Retina (tissue), 1 donor: Measurements from ENCODE around the gene HNRNPA2B1.
"Not testable (repeated sequence)": the region's sequence is repeated elsewhere in the genome, so short reads cannot be mapped to it uniquely, and the experiment has no call there.

Experiments used
- DNase-seq: peaks from one replicate; pipeline ENCODE4 v3.0.0-alpha.2; 2016

The HNRNPA2B1 gene

DNA sequence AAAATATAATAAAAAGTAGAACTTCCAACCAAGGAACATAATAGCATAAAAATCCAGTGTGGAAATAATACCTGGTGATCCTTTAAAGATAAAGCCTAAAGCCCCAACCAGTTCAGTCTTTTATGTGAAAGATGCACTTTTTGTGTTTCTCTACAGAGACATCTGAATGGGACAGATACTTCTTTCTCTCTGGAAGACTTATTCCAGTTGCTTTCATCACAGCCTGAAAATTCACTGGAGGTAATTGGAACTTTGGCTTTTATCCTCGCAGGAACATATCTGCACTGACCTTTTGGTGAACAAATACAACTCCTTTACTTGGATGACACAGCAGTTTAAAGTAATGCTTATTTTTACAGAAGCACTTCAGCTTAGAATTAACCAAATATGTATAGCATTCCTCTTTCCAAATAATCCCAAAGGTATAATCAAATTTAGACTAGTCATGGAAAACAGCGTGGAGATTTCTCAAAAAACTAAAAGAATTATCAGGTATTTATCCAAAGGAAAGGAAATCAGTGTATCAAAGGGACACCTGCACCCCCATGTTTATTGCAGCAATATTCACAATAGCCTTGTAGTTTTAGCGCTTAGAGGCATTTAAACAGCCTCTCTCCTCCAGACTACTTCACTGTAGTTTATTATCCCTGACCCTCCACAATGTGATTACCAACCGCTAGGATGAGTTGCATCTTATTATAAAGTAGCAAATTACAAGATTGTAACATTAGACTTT is 16.8 kb downstream of the HNRNPA2B1 start:
- no peak for DNase-seq

DNA sequence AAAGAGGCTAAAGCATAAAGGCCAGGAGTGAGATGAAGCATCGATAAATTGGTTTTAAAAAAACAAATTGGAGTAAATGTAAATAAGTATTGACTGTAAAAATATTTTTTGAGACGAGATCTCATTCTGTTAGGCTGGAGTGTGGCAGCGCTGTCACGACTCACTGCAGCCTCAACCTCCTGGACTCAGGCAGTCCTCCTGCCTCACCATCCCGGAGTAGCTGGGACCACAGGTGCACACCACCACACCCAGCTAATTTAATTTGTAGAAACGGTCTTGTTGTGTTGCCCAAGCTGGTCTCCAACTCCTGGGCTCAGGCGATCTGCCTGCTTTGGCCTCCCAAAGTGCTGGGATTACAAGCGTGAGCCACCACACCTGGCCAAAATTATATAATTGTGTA is 17.8 kb downstream of the HNRNPA2B1 start:
- DNase-seq = no peak

DNA sequence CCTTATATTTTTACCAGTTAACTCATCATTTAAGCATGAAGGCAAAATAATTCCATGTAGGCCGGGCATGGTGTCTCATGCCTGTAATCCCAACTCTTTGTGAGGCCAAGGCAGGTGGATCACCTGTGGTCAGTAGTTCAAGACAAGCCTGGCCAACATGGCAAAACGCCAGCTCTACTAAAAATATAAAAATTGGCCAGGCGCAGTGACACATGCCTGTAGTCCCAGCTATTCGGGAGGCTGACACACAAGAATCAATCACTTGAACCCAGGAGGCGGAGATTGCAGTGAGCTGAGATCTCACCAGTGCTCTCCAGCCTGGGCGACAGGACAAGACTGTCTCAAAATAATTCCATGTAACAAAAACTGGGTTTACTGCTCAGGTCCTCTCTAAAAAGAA is 18.3 kb downstream of the HNRNPA2B1 start:
- no peak for DNase-seq

DNA sequence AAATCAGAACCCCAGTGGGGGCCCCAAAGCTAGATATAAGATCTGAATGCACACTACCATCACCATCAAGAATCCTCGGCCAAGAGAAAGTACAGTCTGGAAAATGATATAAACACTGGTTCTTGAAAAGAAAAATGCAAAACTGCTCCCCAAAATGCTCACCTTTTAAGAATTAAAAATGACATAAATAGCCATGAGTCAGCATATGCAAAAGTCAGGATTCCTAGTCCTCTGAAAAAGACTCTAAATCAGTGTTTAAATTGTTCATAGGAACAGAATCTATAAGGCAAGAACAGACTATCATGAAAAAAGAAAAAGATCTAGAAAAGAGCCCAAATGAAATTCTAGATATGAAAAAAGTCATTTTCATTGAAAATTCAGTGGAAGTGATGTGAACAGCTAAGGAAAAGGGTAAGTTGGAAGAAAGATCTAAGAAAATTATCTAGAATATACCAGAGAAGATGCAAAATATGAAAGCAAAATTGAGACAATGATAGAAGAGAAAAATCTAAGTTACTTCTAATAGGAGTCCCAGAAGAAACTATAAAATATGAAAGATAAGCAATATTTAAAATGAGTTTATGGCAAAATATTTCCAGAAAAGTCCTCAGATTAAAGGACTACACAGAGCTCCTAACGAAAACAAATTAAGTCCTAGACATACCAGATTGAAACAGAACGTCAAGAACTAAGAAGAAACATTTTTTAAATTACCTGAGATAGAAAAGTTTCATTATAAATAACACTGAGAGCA is 18.9 kb downstream of the HNRNPA2B1 start:
- DNase-seq = no peak

DNA sequence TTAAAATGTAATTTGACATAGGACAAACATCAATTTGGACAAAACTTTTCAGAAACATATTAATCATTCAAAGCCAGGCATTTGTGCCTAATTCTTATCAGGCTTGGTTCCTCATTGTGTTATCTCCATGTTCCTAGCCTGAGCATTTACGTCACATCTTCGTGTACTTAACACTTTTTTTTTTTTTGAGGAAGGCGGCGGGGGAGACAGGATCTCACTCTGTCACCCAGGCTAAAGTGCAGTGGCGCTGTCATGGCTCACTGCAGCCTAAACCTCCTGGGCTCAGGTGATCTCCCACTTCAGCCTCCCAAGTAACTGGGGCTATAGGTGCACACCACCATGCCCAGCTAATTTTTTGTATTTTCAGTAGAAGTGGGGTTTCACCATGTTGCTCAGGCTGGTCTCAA is 19.8 kb downstream of the HNRNPA2B1 start:
- DNase-seq = no peak

DNA sequence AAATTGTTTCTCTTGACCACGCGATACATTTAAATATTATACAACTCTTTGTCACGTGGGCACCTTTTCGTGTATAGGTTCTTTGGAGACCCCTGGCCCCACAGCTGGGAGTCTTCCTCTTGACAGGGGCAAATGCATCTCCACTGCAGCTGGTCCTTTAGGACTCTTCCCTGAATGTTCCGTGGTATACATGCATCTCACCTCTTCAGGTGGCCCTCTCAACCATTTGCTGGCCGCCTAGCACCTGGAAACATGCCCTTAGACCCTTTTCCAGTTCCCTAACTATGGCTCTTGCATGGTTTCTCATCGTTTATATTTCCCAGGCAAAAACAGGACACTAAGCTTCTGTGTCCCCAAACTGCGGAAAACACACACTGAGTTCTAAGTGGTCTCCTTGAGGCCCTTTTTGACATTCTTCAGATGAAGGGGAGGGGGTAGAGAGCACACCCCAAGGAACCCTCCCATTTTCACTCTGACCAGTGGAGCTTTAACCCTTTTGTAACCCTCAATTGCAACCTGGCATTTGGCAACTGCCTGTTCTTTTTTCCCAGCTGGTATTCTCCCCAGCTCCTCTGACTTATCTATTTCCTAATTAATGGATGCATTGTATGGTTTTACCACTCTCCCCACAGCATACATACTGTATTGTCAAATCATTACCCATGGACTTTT is 20.6 kb downstream of the HNRNPA2B1 start:
- no peak for DNase-seq

DNA sequence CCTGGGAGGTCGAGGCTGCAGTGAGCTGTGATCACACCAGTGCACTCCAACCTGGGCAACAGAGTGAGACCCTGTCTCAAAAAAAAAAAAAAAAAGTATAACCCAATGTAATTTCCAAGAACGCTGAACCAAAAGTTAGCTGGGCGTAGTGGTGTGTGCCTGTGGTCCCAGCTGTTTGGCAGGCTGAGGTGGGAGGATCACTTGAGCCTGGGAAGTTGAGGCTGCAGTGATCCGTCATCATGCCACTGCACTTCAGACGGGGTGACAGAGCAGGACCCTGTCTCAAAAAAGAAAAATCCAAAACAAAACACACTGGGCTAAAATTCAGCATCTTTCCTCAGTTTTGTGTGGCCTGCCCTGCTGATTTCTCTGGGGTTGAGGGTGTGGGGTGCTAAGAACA is 21.1 kb downstream of the HNRNPA2B1 start:
- DNase-seq = no peak

DNA sequence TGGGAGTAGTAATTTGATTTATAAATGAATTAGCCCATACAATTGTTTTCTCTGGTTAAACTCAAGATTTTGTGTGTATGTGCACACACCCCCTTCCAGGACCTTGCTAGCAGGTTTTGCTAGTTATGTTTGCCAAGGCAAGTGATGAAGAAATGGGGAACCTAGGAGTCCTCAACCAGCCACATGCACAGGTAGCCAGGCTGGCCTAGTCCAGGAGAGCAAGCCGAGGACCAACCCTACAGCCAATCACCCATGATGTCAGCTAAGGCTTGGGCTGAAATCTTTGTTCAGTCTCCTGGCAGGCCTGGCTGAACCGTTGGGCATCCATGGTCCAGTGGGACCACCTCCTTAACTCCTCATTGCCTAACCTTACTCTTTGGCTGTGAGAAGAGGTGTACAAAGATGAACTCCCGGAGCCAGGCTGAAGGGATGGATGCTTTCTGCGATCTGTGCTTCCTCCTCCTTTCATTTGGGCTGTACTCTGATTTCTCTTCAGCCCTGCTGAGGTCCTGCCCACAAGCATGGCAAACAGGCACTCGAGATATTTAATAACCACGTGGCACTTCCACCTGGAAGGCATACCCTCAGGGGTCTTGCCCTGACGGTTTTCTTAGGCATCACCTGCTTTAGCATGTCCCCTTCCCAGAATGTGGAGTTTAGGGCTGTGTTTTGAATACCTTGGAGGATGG is 22.1 kb downstream of the HNRNPA2B1 start:
- DNase-seq = no peak

DNA sequence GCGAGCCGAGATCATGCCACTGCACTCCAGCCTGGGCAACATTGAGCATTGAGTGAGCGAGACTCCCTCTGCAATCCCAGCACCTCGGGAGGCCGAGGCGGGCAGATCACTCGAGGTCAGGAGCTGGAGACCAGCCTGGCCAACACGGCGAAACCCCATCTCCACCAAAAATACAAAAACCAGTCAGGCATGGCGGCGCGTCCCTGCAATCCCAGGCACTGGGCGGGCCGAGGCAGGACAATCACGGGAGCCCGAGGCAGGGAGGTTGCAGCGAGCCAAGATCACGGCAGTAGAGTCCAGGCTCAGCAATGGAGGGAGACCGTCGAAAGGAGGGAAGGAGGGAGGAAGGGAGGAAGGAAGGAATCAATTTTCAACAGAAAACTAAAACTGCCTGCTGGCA is 23.3 kb downstream of the HNRNPA2B1 start:
- not testable (repeated sequence) for DNase-seq

DNA sequence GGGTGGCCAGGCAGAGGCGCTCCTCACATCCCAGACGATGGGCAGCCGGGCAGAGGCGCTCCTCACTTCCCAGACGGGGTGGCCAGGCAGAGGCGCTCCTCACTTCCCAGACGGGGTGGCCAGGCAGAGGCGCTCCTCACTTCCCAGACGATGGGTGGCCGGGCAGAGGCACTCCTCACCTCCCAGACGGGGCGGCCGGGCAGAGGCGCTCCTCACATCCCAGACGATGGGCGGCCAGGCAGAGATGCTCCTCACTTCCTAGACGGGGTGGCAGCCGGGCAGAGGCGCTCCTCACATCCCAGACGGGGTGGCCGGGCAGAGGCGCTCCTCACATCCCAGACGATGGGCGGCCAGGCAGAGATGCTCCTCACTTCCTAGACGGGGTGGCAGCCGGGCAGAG is 23.9 kb downstream of the HNRNPA2B1 start:
- DNase-seq = not testable (repeated sequence)

DNA sequence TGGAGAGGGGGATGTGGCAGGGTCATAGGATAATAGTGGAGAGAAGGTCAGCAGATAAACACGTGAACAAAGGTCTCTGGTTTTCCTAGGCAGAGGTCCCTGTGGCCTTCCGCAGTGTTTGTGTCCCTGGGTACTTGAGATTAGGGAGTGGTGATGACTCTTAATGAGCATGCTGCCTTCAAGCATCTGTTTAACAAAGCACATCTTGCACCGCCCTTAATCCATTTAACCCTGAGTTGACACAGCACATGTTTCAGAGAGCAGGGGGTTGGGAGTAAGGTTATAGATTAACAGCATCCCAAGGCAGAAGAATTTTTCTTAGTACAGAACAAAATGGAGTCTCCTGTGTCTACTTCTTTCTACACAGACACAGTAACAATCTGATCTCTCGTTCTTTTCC is 24.6 kb downstream of the HNRNPA2B1 start:
- DNase-seq = not testable (repeated sequence)

DNA sequence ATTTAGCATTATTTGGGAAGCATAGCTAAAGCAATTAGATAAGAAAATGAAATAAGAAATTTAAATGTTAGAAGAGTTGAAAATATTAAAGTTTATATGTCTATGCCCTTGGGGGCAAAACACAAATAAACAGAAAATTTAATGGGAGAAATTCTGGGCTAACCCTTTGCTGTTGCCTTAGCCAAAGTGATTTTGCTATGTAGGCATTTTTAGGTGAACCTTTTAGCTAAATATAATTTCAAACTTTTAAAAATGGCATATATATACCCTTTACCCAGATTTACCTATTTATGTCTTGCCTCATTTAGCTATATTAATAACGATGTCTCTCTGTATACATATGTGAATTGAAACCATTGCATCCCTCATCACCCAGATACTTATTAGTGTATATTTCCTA is 28.5 kb downstream of the HNRNPA2B1 start:
- no peak for DNase-seq

DNA sequence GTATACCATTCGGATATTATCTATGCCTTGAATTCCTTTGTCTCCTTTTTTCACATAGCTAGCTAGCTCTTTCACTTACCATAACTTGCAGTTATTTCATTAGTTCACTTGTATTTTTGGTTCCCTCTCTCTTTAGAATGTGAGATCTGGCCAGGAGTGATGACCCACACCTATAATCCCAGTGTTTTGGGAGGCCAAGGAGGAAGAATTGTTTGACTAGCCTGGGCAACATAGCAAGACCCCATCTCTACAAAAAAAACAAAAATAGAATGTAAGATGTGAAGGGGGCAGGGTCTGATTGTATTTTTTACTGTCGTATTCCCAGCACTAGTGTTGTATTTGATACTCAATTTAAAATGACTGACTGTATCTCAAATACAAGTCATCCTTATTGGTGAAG is 28.9 kb downstream of the HNRNPA2B1 start:
- DNase-seq = no peak

DNA sequence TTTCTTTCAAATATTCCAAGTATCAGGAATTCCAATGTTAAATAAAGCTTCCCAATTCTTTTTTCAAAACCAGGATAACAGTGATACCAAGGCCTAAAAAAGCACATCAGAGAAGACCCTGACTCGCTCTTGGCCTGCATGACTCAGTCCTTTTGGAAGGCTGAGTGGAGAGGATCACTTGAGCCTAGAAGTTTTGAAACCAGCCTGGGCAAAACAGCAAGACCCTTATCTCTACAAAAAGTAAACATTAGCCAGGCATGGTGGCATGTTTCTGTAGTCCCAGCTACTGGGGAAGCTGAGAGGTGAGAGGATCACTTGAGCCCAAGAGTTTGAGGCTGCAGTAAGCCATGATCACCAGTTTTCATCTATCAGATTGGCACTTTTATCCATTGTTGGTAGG is 29.9 kb downstream of the HNRNPA2B1 start:
- no peak for DNase-seq

DNA sequence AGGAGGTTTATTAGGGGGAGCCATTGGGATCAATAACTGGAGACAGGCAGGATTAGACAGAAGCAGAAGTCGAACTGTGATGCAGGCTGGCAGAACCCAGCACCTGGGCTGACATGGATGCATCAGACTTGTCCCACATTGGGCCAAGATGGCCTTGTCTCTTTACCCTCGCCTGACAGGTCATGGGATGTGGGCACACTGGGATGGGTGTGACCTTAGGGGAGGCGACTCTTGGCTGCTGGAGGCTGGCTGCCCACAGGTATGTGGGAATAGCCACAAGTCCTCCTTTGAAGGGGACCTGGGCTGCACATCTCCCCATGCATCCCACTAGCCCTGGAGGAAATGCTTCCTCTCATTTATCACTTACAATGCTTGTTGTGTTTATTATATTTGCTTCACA is 31.3 kb downstream of the HNRNPA2B1 start:
- DNase-seq = no peak

DNA sequence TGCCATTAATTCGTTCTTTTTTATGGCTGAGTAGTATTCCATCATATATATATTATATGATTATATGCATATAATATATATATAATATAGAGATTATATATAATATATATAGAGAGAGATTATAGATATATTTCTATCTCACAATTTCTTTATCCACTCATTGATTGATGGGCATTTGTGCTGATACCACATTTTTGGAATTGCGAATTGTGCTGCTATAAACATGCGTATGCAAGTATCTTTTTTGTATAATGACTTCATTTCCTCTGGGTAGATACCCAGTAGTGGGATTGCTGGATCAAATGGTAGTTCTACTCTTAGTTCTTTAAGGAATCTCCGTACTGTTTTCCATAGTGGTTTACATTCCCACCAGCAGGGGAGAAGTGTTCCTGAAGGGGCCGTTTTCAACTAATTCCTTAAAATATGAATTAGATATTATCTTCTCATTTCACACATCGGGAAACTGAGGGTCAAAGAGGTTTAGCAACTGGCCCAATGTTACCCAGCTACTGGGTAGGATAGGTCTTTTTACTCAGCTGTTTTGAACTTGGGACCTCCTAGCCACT is 32.0 kb downstream of the HNRNPA2B1 start:
- DNase-seq = no peak

DNA sequence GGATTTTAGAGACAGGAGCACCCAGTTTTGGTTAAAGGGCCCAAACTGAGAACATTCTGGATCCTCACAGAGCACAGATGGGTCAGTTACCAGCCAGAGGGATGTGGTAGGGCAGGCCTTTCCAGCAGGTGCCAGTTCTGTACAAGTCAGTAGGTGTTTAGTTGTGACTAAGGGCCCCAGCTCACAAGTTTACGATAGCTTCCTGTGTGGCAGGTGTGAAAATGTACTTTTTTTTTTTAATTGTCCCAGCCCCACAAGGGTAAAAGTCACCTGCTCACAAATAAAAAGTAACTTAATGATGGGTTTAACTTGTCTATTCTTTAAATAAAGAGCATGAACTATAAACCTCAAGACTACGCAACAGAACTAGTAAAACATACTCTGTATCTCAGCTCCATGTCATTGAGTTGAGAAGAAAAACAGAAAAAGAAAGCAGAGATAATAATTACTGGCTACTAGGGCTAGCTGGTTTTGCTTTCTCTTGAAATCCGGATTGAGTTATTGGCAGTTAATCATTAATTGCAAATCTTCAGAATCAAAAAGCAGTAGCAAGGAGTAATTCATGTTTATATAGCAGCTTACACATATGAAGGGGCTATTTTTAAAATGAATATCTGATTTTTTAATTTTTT is 33.1 kb downstream of the HNRNPA2B1 start:
- no peak for DNase-seq

DNA sequence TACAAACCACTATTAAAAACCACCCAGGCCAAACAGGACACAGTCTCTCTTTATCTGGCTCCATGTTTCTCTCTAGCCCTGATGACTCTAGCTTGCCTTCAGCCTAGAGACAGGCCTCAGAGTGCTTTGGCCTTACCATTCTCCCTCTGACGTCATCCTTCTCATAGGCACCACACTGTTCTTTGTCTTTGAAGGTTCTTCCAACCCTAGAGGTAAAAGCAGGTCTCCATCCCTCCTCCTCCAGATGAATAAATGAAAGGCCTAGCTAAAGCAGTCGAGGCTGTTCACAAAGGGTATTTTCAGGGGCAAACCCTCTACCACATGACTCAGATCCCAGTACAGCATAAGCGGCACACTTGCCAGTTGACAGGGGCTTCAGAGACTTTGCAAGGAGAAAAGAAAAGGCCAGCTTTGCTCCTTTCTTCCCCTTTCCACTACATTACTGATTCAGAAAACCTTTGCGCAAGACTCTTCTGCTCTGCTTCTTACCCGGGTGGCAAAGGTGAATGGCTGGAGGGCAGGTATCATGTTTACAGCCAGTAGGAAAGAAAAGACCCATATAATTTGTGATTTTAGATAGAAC is 33.8 kb downstream of the HNRNPA2B1 start:
- no peak for DNase-seq

DNA sequence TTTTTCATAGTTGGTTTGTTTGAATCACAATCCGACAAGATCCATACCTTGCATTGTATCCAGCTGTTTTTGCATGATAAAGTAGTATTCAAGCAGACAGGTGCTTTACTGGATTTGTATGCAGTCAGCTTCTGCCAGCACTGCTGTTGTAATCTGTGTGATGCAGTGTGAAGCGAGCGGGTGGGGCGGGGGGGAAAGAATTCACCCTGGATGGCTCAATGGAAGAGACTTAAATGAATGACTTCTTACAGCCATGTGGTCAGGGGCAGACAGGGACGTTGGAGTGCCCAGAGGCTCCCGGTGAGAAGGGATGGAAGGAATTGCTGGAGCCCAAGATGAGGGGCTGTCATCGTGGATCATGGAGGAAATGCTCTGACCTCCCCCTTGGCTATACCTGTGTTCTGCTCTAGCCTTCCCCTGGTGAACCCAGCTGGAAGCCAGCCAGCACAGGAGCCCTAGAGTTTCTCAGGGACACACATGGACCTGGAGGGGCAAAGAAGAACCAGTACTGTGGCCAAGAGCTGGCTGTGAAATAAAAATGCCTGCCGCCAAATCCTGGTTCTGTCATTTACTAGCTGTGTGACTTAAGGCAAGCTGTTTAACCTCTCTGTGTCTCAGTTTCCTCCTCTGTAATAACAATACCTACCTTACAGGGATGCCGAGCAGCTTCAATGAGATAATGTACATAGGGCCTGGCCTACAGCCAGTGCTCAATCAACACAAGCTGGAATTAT is 34.4 kb downstream of the HNRNPA2B1 start:
- DNase-seq = no peak

DNA sequence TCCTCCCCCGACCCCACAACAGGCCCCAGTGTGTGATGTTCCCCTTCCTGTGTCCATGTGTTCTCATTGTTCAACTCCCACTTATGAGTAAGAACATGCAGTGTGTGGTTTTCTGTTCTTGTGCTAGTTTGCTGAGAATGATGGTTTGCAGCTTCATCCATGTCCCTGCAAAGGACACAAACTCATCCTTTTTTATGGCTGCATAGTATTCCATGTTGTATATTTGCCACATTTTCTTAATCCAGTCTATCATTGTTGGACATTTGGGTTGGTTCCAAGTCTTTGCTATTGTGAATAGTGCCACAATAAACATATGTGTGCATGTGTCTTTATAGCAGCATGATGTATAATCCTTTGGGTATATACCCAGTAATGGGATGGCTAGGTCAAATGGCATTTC is 36.7 kb downstream of the HNRNPA2B1 start:
- DNase-seq = not testable (repeated sequence)

DNA sequence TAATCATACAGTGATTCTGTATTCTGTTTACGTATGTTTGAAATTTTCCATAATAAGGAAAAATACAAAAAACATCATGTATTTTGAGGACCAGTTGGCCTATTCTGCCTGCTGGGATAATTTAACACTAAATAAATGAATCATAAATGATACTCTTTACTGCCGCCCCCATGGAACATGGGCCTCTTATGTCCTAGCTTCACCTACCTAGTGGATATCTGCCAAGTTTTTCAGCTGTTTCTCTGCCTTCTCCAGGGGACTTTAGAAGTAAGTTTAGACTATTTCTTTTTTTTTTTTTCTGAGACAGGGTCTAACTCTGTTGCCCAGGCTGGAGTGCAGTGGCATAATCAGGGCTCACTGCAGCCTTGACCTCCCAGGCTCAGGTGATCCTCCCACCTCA is 38.1 kb downstream of the HNRNPA2B1 start:
- DNase-seq = no peak
